ENCODE data around the gene RERG.

- TF ChIP-seq POLR2A (IDR thresholded peaks at IDR 0.05; ENCODE audit: low read length): no peak
- TF ChIP-seq CTCF (IDR thresholded peaks at IDR 0.05): no peak
- no peak for TF ChIP-seq EP300 (IDR thresholded peaks at IDR 0.05)
- TF ChIP-seq CEBPB (IDR thresholded peaks at IDR 0.05): no peak
- TF ChIP-seq RFX5 (IDR thresholded peaks at IDR 0.05): no peak
- no peak for TF ChIP-seq USF2 (IDR thresholded peaks at IDR 0.05)
- TF ChIP-seq REST (IDR thresholded peaks at IDR 0.05): no peak
- no peak for TF ChIP-seq ZFP36 (IDR thresholded peaks at IDR 0.05; ENCODE audit: borderline replicate concordance, partially characterized antibody)
- TF ChIP-seq MYC (IDR thresholded peaks at IDR 0.05; ENCODE audit: borderline replicate concordance, low read length): no peak
- TF ChIP-seq SMC3 (IDR thresholded peaks at IDR 0.05): no peak
- no peak for TF ChIP-seq CHD2 (IDR thresholded peaks at IDR 0.05; ENCODE audit: low read length, partially characterized antibody)
- TF ChIP-seq PBX3 (IDR thresholded peaks at IDR 0.05): no peak
- TF ChIP-seq TP53 (CRISPR knock-in tag; IDR thresholded peaks at IDR 0.05): no peak
- TF ChIP-seq JUN (IDR thresholded peaks at IDR 0.05): no peak
Measured at GRCh38 chr12:15184484-15184883, 36.7 kb downstream of the RERG start.

Measured in A549 (cell line).